ENCODE data around the gene PCSK4. TPM values are rescaled to one million over a fixed set of nuclear protein-coding genes. Genes with fewer than 3 reads are reported as not detected.

The PCSK4 gene
- polyA plus RNA-seq, 1 donor (not counting 4 experiments of a cell fraction or from before 2014, with no cell fraction given) = 0.25 TPM

DNA sequence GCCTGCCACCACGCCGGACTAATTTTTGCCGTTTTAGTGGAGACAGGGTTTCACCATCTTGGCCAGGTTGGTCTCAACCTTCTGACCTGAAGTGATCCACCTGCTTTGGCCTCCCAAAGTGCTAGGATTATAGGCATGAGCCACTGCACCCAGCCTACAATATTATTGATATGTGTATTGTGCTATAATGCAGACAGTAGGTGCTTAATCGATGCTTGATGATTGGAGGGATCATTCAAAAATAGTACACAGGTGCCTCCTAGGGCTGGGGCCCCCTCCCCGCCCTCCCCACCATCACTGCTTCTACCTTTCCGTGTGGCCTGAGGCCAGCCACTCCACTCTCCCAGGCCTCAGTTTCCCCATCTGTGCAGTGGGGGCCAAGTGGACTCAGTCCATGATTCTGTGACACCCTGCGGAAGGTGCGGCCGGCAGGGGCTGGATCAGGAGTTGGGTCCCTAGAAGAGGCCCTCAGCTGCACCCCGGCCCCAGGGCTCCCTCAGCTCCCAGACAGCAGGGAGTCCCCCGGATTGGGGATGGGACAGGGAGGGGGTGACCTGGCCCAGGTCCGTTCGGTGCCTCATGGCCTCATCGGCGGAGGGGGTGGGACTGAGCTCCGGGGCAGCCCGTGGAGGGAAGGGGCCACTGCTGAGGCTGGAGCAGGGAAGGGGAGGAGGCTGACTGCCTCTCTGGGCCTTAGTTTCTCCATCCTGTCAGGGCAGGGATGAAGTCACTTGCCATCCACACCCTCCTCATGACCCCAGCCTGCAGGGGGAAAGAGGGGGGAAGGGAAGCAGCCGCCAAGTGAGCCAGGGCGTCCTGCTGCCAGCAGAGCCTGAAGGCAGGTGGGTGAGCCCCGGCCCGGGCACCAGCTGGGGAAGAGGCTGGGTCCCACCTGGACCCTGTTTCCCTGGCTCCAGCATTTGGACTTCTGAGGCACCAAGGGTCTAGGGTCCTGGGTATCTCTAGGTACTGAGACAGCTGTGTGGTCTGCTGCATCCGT, 21.5 kb upstream of the PCSK4 start:
- no peak for FAIRE-seq
- Histone ChIP-seq H3K9me1 (ENCODE audit: control insufficient read depth, extremely low read depth, insufficient read depth, low read length) (no peaks in the 10 kb centered on the region), H3K36me3 (ENCODE audit: control insufficient read depth in 2 of 2, extremely low read depth in 1 of 2, insufficient read depth in 2 of 2, low read length in 2 of 2) (peaks cover 0 to 2% of the 10 kb centered on the region in 2 experiments), H3K4me3 (ENCODE audit: control insufficient read depth in 2 of 3, extremely low read depth in 1 of 3, insufficient read depth in 2 of 3, low read depth in 1 of 3, low read length in 3 of 3) (peak overlapping the region in 2 of 3 experiments; percentile 18 to 57), H3K4me2 (ENCODE audit: control insufficient read depth, extremely low read depth, insufficient read depth, low read depth, low read length) (peak overlapping the region; percentile 51), H3K4me1 (ENCODE audit: control insufficient read depth, extremely low read depth, insufficient read depth, low read length) (peaks cover 13% of the 10 kb centered on the region), H3K27ac (ENCODE audit: control insufficient read depth, insufficient read depth, low read length) (no peak overlapping the region), H3K27me3 (ENCODE audit: control insufficient read depth, extremely low read depth, insufficient read depth, low read length) (no peaks in the 10 kb centered on the region), H3K9ac (ENCODE audit: control insufficient read depth, extremely low read depth, insufficient read depth, low read length) (no peak overlapping the region), H3K9me3 (ENCODE audit: control insufficient read depth, low read depth, low read length) (no peaks in the 10 kb centered on the region), H4K20me1 (ENCODE audit: control insufficient read depth, extremely low read depth, insufficient read depth, low read length) (no peaks in the 10 kb centered on the region), H3K79me2 (ENCODE audit: control insufficient read depth, insufficient read depth, low read length) (no peaks in the 10 kb centered on the region), H2AFZ (ENCODE audit: control insufficient read depth, low read length) (no peak overlapping the region)
- TF ChIP-seq CTCF (optimal IDR thresholded peaks at IDR 0.05 in 1 of 3, IDR thresholded peaks at IDR 0.05 in 1 of 3, conservative IDR thresholded peaks at IDR 0.05 in 1 of 3; ENCODE audit: extremely low read depth in 1 of 3, insufficient read depth in 2 of 3, low read length in 3 of 3) (no peak), EZH2 (IDR thresholded peaks at IDR 0.05; ENCODE audit: low read length) (no peak)
- no peak for DNase-seq (ENCODE audit: low read depth, low spot score)
- dilution Hi-C loops (cut with MboI; ENCODE audit: extremely low pct_ligation_motif_present, low sequenced_read_pairs) = no loop called here

DNA sequence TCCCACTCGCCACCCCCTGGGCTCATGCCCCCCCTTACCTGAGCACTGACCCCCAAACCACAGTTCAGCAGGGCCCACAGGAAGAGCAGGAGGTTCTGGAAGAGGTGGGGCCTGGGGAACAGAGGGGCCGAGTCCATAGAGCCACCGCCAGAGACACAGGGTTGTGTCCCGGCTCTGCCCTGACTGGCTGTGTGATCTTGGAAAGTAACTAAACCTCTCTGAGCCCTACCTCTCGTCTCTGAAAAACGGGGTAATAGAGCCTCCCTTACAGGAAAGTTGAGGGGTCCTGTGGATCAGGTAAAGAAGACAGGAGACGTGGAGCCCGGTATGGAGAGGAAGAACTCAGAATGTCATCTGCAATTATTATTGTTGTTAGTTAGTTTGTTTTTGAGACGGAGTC, 20.7 kb upstream of the PCSK4 start:
- no peak for FAIRE-seq
- dilution Hi-C loops (cut with MboI; ENCODE audit: extremely low pct_ligation_motif_present, low sequenced_read_pairs) = no loop called here
- no peaks in the 10 kb centered on the region for H3K27me3 ChIP-seq (ENCODE audit: control insufficient read depth, extremely low read depth, insufficient read depth, low read length)
- H3K4me1 ChIP-seq (ENCODE audit: control insufficient read depth, extremely low read depth, insufficient read depth, low read length) = peaks cover 13% of the 10 kb centered on the region
- no peaks in the 10 kb centered on the region for H4K20me1 ChIP-seq (ENCODE audit: control insufficient read depth, extremely low read depth, insufficient read depth, low read length)
- no peaks in the 10 kb centered on the region for H3K9me3 ChIP-seq (ENCODE audit: control insufficient read depth, low read depth, low read length)
- no peaks in the 10 kb centered on the region for H3K79me2 ChIP-seq (ENCODE audit: control insufficient read depth, insufficient read depth, low read length)
- no peak overlapping the region for H3K27ac ChIP-seq (ENCODE audit: control insufficient read depth, insufficient read depth, low read length)
- peaks cover 0 to 2% of the 10 kb centered on the region in 2 experiments for H3K36me3 ChIP-seq (ENCODE audit: control insufficient read depth in 2 of 2, extremely low read depth in 1 of 2, insufficient read depth in 2 of 2, low read length in 2 of 2)
- no peak for DNase-seq (ENCODE audit: low read depth, low spot score)
- H3K9me1 ChIP-seq (ENCODE audit: control insufficient read depth, extremely low read depth, insufficient read depth, low read length) = no peaks in the 10 kb centered on the region
- no peak overlapping the region for H3K4me3 ChIP-seq (ENCODE audit: control insufficient read depth in 2 of 3, extremely low read depth in 1 of 3, insufficient read depth in 2 of 3, low read depth in 1 of 3, low read length in 3 of 3)
- TF ChIP-seq EZH2 (IDR thresholded peaks at IDR 0.05; ENCODE audit: low read length) (no peak), CTCF (optimal IDR thresholded peaks at IDR 0.05 in 1 of 3, IDR thresholded peaks at IDR 0.05 in 1 of 3, conservative IDR thresholded peaks at IDR 0.05 in 1 of 3; ENCODE audit: extremely low read depth in 1 of 3, insufficient read depth in 2 of 3, low read length in 3 of 3) (no peak)
- no peak overlapping the region for H3K4me2 ChIP-seq (ENCODE audit: control insufficient read depth, extremely low read depth, insufficient read depth, low read depth, low read length)
- H3K9ac ChIP-seq (ENCODE audit: control insufficient read depth, extremely low read depth, insufficient read depth, low read length) = no peak overlapping the region
- no peak overlapping the region for H2AFZ ChIP-seq (ENCODE audit: control insufficient read depth, low read length)
